HG03025 (cell line): ENCODE measurements around the gene LRP6.

Source experiments
- ATAC-seq: cut with Tn5 transposase; IDR thresholded peaks from one replicate; pipeline ENCODE4 v1.9.1; 2021; ENCODE audit warnings: mild to moderate bottlenecking, moderate library complexity; ENCODE audit not compliant: unreplicated experiment, low FRiP score

Gene LRP6

GRCh38 chr12:12086973-12087692, 179.7 kb downstream of the LRP6 start:
- ATAC-seq: no peak

GRCh38 chr12:12086362-12086761, 180.5 kb downstream of the LRP6 start:
- ATAC-seq: no peak

- ATAC-seq: no peak
These were observed 183.2 kb downstream of the LRP6 start for GRCh38 chr12:12083688-12084087.

DNA sequence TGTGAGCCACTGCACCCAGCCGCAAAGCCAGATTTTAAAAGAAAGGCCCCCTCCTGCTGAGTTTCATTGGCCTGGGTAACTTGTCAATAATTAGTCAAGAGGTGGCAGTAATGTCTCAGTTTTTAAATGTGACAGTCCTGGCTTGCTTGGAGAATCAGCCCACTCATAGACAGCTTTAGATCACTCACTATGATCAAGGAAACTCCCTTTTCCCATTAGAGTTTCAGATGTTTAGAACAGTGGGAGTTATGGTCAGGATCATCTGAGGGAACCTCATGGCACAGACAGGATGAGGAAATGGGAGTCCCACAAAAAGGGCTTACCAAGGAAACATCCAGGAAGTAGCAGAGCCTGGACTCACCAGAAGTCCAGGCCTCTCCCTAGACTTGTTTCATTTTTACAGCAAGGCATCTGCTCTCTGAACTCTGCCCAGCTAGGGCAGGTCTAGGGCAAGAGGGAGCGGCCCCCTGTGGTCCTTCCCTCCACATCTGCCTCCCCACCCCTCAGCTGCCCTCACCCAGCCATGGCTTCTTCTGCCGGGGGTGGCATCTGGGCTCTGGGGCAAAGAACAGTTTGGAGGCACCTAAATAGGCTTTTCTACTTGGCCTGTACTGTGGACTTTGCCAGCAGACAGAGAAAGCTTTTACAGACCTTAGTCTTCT, 184.9 kb downstream of the LRP6 start:
- no peak for ATAC-seq

- no peak for ATAC-seq
These were observed 187.6 kb downstream of the LRP6 start for GRCh38 chr12:12079291-12079690.

- ATAC-seq: peak; percentile 64
These were observed 194.6 kb downstream of the LRP6 start for GRCh38 chr12:12072064-12072760.

GRCh38 chr12:12070674-12071656, 195.9 kb downstream of the LRP6 start, which contains the start of gene BCL2L14:
Gene BCL2L14, plus strand, starts transcription at chr12:12070939. Its CDS starts 8,367 bp downstream, at chr12:12079306.
- ATAC-seq: peak; percentile 51

DNA sequence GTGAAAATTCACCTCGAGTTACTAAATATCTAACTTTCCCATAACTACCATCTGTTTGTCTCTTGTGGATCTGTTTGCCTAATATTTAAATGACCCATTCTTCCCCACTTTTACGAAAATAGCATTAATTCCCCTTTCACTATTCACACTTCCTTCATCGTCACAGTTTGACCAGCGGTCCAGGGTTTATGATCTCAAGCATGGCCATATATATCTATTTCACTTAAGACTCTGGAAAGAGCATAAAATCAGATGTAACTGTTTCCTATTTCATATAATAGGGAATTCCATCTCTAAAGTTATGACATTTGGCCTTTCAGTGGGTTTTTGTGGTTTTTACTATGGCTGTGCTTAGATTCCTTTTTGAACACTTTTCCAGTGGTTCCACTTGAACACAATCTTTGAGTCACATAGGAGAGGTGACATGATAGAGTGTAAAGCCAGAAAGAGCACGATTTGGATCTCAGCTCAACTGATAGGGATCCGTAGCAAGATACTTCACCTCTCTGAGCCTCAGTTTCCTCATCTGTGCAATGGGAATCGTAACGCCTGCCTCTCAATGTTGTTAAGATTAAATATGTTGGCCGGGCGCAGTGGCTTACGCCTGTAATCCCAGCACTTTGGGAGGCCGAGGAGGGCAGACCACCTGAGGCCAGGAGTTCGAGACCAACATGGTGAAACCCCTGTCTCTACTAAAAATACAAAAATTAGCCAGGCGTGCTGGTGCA, 196.9 kb downstream of the LRP6 start:
- no peak for ATAC-seq

- no peak for ATAC-seq
These were observed 198.1 kb downstream of the LRP6 start for GRCh38 chr12:12068751-12069150.
